ENCODE measurements around the gene WWTR1.

WWTR1 gene

GRCh38 chr3:149567381-149567780, 90.4 kb downstream of the WWTR1 start:
- no peak for DNase-seq (ENCODE audit: low read depth, low spot score)

GRCh38 chr3:149566292-149566975, 91.4 kb downstream of the WWTR1 start:
- DNase-seq (ENCODE audit: low read depth, low spot score) = no peak

DNA sequence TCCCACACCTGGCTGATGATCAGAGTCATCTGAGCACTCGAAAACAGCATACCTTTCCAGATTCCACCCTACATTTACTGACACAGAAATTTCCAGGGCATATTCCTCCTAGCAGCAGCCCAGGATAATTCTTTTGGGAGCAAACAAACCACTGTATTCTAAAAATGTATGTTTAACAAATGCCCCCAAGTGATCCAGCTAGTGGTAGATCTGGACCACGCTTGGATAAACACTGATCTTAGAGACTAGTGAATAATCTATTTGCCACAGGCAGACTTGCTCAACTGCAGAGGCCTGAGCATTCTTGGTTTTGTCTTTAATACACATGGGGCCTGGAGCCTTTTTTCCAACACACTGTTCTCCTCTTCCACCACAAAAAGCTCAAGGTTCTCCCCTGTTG, 93.7 kb downstream of the WWTR1 start:
- DNase-seq (ENCODE audit: low read depth, low spot score) = no peak

DNA sequence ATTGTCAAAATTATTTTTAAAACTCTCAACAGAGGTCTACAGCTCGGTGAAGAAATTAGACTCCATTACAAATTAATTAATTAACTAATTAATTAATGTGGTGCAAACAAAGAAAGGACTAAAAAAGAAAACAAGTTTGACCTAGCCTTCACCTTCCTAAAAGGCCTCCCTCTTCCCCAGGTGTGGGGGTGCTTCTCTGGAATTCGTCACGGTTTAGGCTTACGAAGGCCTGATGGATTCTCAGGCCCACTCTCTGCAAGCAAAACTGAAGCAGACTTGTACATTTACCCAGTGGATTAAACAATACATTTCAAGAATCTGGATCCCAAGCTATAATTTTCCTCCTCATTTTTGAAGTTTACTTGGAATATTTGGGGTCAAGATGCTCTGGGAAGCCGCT, 94.7 kb downstream of the WWTR1 start:
- DNase-seq (ENCODE audit: low read depth, low spot score) = no peak

DNA sequence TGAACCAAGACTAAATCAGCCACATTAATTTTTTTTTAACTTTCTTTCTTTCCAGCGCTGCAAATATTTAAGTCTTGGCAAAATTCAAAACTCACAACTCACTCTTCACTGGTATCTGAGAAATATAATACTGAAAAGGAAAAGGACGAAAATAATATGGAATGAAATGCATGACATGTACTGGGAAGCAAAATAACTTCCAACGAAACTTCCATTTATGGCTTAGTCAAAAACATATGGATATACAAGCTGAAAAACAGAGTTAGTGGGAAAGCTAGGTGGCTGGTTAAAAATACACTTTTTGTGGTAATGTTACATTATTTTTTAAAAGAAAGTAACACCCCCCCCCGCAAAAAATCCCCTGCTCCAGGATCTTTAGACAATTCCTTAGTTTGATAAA, 97.2 kb downstream of the WWTR1 start:
- no peak for DNase-seq (ENCODE audit: low read depth, low spot score)

- no peak for DNase-seq (ENCODE audit: low read depth, low spot score)
These were observed 97.8 kb downstream of the WWTR1 start for GRCh38 chr3:149560001-149560400.

DNA sequence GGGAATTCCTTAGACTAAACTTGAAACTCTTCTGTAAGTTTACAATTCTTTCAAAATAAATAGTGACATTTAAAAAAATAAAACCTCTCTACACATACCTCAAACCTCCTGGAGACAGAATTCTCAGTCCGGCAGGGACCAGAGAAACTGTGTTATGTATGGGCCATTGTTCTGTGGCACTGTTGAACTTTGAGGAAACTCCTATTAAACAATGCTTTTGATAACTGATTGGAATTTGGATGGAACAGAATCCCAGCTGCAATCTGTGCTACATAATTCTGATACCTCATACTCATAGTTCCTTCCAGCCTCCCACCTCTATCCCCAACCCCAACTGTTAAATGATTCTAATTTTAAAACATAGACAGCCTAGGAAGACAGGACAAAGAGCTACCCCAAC, 98.3 kb downstream of the WWTR1 start:
- no peak for DNase-seq (ENCODE audit: low read depth, low spot score)

DNA sequence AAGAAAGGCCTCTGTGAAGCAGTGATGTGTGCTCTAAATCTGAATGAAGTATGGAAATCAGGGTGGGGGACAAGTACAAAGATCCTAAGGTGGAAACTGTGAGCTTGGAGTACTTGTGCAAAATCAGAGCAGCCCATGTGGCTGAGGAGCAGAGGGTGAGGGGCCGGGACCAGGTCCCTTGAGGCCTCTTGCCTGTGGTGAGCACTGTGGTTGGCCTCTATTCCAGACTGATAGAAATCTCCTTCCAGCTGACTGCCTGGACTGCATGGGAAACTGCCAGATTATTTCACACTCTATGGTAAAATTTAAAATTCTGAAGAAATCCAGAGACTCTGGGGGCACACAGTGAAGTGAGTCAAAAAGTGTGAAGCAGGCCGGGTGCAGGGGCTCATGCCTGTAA, 101.9 kb downstream of the WWTR1 start:
- DNase-seq (ENCODE audit: low read depth, low spot score) = no peak

DNA sequence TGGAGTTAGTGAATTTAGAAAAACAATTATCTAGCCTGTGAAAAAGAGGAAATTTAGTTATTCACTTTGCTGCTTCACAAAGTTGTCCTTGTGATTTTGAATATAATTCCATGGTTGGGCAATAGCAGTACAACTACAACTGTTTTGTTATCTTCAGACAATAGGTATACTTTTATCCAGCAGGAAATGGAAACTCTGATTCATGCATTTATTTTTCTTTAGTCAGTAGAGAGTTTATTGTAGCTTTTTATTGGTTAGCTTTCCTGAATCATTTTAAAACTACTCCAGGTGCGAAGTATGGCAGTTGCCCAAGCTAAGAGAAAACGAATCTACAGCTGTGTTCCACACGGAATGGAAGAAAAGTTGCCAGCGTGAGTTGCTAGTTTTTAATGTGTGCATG, 103.0 kb downstream of the WWTR1 start:
- no peak for DNase-seq (ENCODE audit: low read depth, low spot score)

DNA sequence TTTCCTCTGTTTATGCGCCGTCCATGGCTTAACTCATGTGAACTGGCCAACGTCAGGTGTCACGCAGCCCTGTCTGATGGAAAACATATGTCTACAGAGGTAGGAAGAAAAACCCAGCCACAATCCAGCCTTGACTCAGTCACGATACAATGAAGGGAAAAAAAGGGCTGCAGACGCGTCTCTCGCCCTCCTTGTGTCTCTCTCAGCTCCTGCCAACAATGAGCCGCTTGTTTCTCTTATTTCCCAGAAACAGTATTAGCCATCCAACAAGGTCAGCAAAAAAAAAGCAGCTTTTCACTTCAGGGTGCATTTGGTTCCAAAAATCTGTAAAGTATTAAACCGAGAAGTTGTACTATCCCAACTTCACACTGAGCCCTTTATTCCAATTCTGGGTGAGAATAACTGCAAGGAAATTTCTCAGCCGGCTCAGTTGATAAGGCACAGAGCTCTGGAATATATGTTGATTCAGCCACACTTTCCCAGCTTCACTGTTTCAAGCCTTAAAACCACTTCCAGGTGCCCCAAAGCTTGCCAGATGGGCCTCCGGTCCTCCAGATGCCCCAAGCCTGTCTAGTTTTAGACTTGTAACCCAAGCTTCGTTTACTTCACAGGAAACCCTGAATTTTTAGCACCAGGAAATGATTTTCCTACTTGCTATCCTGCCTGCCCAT, 103.9 kb downstream of the WWTR1 start:
- DNase-seq (ENCODE audit: low read depth, low spot score) = peak; percentile 65

GRCh38 chr3:149552700-149553099, 105.1 kb downstream of the WWTR1 start:
- DNase-seq (ENCODE audit: low read depth, low spot score) = no peak

DNA sequence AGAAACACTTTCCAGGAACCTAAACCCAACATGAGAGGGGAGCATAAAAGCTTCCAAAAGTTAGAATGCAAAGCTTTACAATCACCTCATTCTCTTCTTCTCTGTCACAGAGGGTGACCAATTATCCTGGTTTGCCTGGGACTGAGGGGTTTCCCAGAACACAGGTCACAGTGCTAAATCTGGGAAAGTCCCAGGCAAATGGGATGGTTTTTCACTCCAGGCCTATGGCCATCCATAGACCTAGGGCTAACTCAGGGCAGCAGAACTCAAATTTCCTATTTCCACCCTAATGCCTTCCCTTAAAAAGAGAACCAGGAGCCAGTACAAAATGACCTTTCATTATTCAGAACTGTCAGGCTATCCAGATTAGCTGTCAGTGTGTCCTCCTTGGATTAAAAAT, 106.3 kb downstream of the WWTR1 start:
- DNase-seq (ENCODE audit: low read depth, low spot score) = no peak

- DNase-seq (ENCODE audit: low read depth, low spot score) = no peak
These were observed 109.2 kb downstream of the WWTR1 start for GRCh38 chr3:149548669-149549065.

DNA sequence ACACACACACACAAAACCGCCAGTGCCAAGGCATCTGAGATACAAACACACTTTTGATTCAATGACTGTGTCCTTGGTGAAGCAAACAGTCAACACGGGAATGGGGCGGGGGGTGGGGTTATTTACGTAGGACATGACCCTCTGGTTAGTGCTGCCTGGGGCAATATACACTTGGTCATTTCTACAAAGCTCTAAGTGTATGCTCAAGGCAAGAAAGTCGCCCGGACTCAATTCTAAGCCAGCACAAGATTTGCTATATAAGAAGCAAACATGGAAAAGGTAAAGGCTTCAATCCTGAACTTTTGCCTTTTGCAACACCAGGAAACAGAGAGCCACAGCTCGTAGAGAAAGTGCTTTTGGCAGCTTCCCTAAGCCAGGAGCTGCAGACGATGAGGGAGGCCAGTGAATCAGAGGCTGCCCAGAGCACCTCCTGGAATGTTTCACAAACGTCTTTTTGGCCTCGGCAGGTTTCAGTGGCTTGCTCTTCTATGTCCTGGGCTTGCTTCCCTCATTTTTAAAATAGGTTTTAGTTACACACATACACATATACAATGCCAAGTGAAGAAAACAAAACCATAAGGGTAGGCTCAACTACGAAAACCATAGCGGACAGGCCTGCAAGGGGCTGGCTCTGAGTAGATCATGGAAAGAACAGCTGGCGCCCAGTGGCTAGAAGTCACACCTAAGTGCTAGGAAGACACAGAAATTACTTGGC, 109.7 kb downstream of the WWTR1 start:
- no peak for DNase-seq (ENCODE audit: low read depth, low spot score)

DNA sequence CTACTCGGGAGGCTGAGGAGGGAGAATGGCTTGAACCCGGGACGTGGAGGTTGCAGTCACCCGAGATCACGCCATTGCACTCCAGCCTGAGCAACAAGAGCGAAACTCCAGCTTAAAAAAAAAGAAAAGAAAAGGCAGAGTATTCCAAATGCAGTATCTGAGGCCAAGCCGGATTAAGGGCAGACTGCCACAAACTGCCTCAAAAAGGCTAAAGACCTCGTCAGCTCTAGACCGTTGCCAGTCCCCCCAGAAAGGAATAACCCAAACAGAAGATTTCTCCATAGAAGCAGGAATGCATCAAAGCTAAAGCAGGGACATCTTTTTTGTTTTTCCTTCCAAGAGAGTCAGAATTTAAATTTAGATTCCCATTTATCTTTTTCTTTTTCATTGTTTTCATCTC, 110.4 kb downstream of the WWTR1 start:
- DNase-seq (ENCODE audit: low read depth, low spot score) = no peak

- DNase-seq (ENCODE audit: low read depth, low spot score) = no peak
These were observed 112.8 kb downstream of the WWTR1 start for GRCh38 chr3:149545049-149545448.

- no peak for DNase-seq (ENCODE audit: low read depth, low spot score)
These were observed 115.2 kb downstream of the WWTR1 start for GRCh38 chr3:149542375-149543312.

- DNase-seq (ENCODE audit: low read depth, low spot score) = no peak
These were observed 116.7 kb downstream of the WWTR1 start for GRCh38 chr3:149541091-149541491.

- DNase-seq (ENCODE audit: low read depth, low spot score) = no peak
These were observed 119.5 kb downstream of the WWTR1 start for GRCh38 chr3:149538371-149538770.

GRCh38 chr3:149536429-149536828, 121.4 kb downstream of the WWTR1 start:
- DNase-seq (ENCODE audit: low read depth, low spot score) = no peak

- no peak for DNase-seq (ENCODE audit: low read depth, low spot score)
These were observed 122.5 kb downstream of the WWTR1 start for GRCh38 chr3:149535333-149535685.

All from brain pericyte (primary cell).